NCI-H510A (cell line): ENCODE measurements around the gene ACACA.
"Not testable (repeated sequence)": the region's sequence is repeated elsewhere in the genome, so short reads cannot be mapped to it uniquely, and the experiment has no call there.

Source experiments
- DNase-seq: peaks from one replicate; lab custom pipeline; 2025; lab: John Stamatoyannopoulos, UW

Gene ACACA

DNA sequence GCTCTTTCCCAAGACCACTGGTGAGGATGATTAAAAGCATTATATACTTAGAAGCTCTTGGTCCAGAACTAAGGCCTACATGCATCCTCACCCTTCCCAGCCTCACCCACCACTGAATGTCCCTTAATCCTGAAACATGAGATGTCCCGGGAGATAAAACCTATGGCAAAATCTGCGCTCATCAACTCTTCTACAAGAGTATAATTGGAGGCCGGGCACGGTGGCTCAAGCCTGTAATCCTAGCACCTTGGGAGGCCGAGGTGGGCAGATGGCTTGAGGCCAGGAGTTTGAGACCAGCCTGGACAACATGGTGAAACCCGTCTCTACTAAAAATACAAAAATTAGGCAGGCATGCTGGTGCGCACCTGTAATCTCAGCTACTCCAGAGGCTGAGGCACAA lies 13.3 kb downstream of the ACACA start:
- no peak for DNase-seq

DNA sequence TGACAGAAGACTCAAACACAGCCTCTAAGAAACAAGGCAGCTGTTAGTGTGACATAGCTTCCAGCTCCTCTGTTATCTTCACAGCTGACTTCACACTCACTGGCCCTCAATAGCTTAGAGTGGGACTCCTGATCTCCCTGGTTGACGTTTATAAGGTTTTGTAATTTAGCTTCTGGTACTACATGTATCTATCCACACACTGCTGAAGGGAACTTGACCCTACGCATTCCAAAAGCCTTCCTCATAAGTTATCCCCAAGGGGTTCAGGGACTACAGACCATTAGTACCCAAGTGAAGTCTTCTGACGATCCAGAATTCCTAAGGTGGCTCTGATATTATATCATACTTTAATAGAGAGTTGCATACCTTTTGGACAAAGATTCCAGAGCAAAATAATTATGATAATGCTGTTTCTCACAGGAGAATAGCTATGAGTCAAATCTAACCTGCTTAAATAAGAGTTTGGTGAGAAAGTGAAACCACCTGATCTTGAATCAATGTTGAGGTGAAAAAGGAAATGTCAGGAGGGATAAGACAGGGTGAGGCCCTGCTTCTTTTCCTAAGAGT lies 14.5 kb downstream of the ACACA start:
- no peak for DNase-seq

DNA sequence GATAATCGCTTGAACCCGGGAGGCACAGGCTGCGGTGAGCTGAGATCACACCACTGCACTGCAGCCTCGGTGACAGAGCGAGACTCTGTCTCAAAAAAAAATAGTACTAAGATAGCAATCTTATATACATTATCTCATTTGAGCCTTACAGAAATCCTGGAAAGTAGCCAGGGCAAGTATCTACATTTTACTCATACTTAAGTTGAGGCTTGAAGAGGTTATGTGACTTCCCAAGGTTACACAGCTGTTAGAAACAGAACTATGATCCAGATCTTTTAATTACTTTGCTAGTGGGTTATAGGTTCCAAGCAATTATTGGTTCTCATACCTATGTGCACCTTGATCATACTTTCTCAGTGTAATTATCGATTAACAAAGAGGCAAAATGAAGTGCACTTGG lies 15.5 kb downstream of the ACACA start:
- DNase-seq = no peak

DNA sequence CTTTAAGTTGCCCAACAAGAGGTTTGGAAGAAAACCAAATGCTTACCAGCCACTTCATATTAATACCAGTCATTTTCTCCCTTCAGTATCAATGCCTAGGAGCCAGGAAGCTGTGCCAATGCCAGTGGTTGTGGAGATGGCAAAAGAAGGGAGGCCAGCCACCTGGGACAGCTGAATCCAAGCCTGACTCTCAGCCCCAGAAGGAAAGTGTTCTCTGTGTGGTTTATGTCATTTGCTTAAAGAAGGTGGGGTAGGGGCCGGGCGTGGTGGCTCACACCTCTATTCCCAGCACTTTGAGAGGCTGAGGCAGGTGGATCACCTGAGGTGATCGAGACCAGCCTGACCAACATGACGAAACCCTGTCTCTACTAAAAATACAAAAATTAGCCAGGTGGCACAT lies 17.5 kb downstream of the ACACA start:
- DNase-seq = no peak

DNA sequence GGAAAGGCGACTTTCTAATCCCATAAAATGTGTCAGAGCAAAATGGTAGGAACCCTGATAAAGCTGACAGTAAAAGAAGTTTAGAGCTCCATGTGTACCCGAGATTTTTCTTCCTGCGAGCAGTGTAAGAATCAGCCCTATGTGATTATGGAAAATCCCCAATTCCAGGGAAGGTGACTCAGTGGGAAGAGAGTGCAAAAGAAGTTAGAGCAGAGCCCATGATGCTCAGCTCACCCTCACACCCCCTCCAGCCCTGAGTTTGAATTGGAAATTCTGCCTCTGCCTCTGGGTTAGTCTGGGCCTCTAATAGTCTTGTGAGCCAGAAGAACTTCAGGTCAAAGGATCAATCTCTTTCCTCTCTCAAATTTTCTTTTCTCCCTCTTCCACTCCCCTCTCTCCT lies 18.4 kb downstream of the ACACA start:
- DNase-seq = no peak

DNA sequence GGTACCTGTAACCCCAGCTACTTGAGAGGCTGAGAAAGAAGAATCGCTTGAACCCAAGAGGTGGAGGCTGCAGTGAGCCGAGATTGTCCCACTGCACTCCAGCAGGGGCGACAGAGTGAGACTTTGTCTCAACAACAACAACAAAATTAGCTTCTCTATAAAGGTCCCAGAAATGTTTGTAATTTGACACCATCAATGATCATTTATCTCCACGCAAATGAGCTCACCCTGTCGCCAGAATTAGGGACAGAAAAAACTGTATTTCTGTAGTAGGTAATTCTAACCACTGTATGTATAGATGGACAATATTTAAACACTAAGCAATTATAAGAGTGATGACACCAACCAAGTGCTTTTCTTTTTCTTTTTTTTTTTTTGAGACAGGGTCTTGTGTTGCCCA lies 20.2 kb downstream of the ACACA start:
- DNase-seq = no peak

DNA sequence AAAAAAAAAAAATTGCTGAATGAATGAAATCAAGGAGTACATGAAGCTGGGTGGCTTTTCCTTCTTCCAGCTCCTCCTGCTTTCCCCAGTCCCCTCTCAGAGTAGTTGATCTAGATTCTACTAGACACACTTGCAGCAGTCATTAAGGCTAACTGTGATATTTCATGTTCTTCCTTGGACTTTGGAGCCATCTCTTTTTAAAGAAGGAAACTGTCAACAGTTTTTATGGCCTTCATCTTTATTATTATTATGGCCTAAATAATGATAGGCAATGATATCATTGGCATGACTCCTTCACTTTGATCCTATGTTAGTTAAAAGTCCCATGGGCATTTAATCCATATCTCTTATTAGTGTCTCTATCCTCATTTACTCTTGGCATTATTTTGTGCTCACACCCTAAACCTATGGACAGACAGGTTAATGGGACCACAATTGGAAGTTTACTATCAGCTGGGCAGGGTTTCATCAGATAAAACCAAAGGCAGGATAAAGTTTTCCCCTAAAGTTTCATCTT lies 21.1 kb downstream of the ACACA start:
- no peak for DNase-seq

DNA sequence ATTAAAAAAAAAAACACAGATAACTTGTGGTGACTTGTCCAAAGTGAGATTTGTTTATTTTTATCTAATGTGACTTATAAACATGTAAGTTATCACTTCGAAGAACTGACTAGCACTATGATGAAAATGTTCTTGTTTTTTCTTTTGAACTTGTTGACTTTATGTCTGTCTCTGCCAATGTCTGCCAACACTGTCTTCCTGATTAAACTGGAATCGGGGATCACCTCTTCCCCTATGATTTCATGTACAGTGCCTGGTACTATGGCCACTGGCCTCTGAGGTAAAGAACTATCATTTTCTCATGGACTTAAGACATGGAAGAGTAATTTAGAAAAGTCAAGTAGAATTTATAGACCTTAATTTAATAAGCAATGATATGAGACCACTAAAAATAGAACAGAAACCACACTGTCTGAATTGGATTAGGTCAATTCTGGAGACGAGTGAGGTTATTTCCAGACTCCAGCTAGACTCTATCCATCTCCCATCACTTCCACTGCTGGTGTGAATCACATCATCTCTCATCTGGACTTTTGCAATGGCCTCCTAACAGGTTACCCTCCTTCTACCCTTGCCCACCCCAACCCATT lies 22.0 kb downstream of the ACACA start:
- no peak for DNase-seq

DNA sequence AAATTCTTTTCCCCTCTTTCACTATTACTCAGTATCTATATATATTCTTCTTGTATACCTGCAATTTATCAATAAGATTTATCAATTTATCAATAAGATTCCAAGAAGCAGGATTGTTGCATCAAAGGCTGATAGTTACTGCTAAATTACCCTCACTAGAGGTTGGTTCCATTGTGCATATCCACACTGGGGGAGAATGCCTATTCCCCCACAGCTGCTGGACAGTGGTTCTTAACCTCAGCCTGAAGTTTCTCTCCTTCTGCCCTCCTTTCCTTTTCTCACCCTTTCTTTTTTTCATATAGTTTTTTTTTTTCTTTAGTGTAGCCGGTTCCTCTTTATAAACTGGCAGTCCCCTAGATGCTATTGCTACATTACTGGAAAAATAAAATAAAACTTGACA lies 24.6 kb downstream of the ACACA start:
- DNase-seq = no peak

DNA sequence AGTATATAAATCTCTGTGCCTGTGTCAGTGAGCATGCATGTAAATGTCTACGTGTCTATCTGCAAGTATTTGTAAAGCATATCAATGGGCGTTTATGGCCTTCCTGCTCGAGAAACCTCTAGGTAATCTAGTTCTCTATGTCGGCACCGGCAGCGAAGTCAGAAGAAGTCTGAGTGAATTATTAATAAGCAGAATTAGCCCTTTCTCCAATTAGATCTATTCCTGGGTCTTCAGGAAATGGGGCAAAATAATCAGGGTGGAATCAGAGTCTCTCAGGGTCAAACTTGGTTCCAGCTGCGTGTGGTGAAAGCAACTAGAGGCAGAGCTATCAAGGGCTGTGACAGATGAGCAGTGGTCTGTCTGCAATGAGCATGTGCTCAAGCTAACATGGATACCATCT lies 30.9 kb downstream of the ACACA start, which contains the start of gene C17orf78:
C17orf78 (plus strand) TSS at position 280 of the 400 bp plus-strand sequence; CDS start at position 388, 108 bp downstream.
- no peak for DNase-seq

DNA sequence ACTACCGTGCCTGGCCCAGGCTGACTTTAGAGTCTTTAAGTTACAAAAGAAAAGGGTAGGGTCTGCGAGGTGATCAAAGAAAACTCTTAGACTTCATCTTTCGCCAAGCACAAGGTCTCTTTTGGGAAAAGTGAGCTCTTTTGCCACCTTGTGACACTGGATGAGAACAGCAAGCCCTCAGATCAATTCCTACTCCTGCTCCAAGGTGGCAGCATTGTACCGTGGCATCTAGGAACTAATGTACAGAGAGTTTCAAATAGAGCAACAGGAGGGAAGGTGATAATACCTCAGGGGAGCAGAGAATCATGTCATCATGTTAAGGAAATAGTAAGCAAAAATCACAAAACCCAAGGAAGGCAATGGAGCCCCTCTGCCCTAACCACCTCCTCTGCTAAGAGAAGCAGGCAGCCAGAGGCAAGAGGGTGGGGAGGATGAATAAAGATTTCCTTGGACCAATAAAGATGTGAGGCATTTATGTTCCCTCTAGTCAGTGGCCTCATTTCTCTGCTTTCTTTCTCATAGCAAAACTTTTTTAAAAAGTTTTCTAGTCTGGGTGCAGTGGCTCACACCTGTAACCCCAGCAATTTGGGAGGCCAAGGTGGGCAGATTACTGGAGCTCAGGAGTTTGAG lies 33.0 kb downstream of the ACACA start:
- peak; percentile 35 for DNase-seq

DNA sequence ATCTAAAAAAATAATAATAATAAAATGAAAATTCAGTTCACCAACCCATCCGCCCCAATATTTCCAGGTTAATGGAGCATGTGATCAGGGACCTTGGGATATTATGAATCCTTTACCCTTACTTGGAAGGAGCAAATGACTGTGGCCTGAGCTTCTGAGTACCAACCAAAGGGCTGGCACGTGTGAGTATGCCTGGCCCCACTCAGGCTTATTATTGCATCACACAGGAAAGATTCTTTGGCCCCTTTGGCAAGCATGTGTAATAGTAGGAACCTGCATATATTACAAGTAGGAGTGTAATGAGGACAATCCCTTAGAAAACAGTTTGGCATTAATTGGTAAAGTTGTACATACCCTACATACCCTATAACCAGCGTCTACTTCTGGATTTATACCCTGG lies 38.1 kb downstream of the ACACA start:
- DNase-seq = no peak

DNA sequence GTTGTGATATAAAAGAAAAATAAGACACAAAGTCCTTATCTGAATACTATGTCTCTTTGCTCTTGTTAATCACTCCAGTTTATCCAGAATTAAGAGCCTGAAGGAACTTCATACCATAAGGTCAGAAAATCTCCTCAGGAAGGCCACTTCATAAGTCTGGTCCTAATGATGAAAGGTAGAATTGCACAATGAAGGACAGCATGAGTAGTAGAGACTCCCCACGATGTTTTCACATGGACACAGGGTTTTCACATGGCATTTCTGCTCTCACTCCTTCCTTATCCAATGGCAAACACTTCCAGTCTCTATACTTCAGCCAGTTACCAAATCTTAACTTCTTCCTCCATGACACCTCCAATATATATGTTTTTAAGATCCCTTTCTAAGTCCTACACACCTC lies 41.0 kb downstream of the ACACA start:
- DNase-seq = no peak

DNA sequence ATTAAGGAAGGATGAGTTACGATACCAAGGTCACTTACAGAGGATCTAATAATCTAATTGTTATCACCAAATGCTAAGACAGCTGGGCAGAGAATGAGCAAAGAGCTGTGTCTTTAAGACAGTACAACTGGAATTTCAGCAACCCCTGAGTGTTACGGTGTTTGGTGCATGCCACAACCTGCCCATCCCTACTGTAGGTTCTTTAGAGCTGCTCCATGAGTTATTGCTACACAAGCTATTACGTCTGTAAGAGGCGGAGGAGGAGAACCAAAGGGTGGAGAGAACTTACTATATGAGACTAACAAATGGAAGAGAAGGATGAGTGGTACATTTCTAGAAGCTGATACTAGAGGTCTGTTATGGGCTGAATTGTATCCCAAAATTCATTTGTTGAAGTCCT lies 45.1 kb downstream of the ACACA start:
- DNase-seq = peak; percentile 33

DNA sequence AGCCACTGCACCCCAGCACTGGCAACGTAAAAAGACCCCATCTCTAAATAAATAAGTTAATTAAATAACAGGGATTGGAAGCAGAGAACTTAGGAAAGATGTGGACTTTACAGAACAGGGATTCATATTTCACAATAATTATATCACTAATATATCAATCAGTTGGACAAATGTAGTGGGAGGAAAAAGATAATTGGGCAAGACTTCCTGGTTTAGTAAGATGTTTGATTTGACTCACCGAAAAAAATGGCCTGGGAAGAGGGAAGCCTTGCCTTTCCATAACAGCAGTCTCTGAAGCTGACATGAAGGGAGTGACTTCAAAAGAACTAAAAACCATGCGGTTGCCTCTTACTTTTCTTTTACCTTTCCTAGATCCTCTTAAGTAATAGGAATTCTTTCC lies 46.0 kb downstream of the ACACA start:
- no peak for DNase-seq

DNA sequence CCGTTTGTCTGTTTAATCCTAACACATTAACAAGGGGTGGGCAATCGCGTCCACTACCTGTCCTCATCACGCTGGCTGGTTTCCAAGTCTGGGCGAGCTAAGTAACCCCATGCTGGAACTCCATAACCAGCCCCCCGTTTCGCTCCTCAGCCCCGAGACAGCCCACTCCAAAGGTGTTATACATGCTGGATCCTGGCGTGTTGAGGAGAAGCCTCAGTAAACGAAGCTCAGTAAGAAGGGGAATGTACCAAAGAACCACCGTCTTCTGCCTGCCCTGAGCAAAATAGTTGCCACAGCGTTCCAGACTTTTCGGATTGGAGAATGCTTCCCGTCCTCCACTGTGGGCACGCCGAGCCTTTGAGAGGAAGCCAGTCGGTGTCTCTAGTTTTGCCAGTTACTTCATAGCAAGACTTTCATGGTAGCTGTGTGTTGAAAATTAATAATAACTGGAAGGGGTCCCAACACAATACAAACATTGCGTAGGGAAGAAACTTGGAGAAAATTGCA lies 46.9 kb downstream of the ACACA start:
- DNase-seq = peak; percentile 14

DNA sequence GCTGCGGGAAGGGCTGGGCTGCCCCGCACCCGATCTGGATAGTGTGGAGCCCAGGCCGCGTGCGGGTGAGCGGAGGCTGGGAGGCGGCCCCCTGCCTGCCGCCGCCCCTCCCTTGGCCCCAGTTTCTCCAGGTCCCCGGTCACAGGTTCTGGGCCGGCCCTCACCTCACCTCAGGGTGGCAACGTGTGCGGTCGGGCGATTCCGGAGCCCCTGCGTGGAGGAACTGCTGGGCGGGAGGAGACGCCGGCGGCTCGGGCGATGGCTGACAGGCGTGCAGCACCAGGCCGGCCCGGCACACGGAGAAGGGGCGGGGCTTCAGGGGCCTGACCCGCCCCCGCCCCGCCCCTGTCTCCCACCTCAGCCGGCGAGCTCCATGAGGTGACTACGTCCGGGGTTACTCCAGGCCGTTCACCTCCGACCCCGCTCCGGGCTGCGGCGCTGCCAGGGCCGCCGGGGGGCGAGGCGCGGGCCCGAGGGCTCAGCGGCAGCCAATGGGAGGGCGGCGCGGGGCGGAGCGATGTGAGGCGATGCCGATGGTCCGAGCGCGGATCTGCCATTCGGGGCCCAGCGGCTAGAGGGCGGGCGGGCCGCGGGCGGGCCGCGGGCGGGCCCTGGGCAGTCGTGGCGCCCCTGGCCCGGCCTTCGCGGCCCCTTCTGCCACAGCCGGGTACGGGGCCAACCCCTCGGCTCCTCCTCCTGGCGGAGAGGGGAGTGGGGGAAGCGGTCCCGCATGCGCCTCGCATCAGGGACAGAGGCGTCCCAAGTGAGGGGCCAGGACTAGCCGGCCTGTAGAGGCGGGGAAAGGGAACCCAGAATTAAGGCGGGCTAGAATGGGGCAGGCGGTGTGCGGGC lies 47.6 kb downstream of the ACACA start:
- DNase-seq = peak; percentile 93

DNA sequence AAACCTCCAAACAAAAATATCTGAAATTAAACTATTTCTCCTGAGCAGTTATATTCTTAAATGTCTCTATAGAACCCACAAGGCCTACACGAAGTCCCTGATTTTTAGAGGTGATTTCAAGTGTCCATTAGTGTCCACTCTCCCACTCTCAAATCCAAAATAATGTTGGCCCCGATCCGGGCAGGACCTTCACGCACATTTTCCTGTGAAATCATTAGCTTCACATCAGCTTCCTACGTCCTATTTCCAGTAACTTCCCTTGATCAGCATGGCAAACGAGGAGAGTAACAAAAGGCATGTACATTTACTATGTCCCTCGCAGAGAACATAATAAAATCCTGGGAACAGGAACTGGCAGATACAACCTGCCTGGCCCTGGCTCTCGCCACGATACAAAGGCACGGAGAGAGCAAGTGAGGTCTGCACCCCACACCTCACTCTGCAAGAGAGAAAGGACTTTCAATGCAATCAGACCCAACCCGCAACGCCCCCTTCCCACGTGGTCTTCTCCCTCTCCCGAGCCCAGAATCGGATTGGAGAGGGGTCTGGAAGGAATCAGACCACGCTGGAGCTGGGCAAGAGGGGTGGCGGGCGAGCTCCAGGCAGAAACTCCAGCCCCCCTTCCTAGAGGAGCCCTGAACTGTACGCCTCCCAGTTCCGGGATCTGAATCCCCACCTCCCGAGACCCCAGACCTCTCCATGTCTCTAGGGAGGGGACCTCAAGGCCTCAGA lies 48.4 kb downstream of the ACACA start:
- DNase-seq = peak; percentile 28

DNA sequence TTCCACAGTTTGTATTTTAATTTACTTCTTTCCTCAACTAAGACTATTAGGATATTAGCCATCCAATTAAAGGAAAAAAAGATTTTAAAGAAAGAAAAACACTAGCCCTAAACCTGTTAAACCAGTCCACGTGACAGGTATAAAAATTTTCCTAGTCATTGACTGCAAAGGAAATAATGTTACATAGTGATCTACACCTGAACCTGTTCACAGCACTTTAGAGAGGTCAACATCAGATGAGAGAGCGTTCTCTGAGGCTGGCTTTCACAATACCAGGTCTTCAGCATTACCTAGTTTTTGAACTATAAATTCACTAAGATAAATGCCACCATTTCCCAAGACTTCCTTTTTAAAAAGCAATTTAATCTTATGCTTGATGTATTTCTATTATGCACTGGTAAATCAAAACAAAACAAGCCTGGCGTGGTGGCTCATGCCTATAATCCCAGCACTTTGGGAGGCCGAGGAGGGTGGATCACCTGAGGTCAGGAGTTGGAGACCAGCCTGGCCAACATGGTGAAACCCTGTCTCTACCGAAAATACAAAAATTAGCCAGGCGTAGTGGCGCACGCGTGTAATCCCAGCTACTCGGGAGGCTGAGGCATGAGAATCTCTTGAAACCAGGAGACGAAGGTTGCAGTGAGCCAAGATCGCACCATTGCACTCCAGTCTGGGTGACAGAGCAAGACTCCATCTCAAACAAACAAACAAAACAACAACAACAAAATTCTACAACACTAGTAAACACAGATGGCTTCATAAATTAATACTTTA lies 49.7 kb downstream of the ACACA start:
- not testable (repeated sequence) for DNase-seq

DNA sequence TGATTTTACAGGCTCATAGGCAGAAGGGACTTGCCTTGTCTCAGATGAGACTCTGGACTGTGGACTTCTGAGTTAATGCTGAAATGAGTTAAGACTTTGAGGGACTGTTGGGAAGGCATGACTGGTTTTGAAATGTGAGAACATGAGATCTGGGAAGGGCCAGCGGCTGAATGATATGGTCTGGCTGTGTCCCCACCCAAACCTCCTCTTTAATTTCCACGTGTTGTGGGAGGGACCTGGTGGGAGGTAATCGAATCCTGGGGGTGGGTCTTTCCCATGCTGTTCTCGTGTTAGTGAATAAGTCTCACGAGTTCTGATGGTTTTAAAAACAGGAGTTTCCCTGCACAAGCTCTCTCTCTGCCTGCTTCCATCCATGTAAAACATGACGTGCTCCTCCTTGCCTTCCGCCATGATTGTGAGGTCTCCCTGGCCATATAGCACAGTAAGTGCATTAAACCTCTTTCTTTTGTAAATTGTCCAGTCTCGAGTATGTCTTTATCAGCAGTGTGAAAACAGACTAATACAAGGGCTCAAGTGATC lies 59.7 kb downstream of the ACACA start:
- not testable (repeated sequence) for DNase-seq

DNA sequence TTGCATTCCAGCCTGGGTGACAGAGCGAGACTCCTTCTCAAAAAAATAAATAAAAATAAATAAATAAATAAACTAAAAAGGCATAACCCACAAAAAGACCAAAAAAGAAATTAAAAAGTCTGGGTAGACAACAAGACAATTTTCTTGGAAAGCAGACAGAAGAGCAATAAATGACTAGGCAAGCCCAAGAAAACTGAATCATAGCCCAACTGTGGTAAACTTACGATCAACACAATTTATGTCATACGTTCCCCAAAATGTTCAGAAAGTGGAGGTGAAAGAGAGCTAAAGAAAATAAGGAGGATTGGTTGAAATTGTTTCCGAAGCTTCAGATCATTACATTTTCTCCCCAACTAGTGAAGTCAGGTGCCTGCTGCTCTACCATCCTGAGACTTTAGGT lies 62.1 kb downstream of the ACACA start:
- no peak for DNase-seq
